Upper lobe of right lung (tissue), 1 donor: Measurements from ENCODE around the gene CFAP68. TPM values are rescaled to one million over a fixed set of nuclear protein-coding genes. Genes with fewer than 3 reads are reported as not detected.

Experiments used
- ATAC-seq: fragments of 200-7000 bp; cut with Tn5 transposase; one replicate; pipeline ENCODE4 v1.9.1; 2020; ENCODE audit warnings: mild to moderate bottlenecking, moderate library complexity
- DNase-seq: peaks from one replicate; pipeline ENCODE4 v3.0.0-alpha.2; 2020
- H3K27ac ChIP-seq: fragments of 200-600 bp; one replicate; pipeline ENCODE4 v1.8.0; 2022
- H3K27me3 ChIP-seq: fragments of 200-600 bp; one replicate; pipeline ENCODE4 v1.8.0; 2022; ENCODE audit warnings: mild to moderate bottlenecking
- H3K36me3 ChIP-seq: fragments of 200-600 bp; one replicate; pipeline ENCODE4 v1.8.0; 2022
- H3K4me1 ChIP-seq: fragments of 200-600 bp; one replicate; pipeline ENCODE4 v1.8.0; 2022
- H3K4me3 ChIP-seq: fragments of 200-600 bp; one replicate; pipeline ENCODE4 v1.8.0; 2022; ENCODE audit warnings: mild to moderate bottlenecking
- H3K9me3 ChIP-seq: fragments of 200-600 bp; one replicate; pipeline ENCODE4 v1.8.0; 2022
- intact Hi-C: fragments of 100-400 bp; cut with DNase I; formaldehyde crosslinking; loops from one replicate; pipeline ENCODE4 v1.11.0; 2022
- total RNA-seq: library from RNA; stranded (reverse); fragmentation: NEBNext Ultra II Directional; extraction: Animal tissue kit (Norgen Biotek cat#: 25700); gene quantifications from one replicate; pipeline ENCODE4 v1.2.1, GENCODE V29; 2021
- TF ChIP-seq, protein P1 (sequence below): fragments of 200-600 bp; IDR thresholded peaks from one replicate; pipeline ENCODE4 v1.8.0; 2022; ENCODE audit warnings: antibody characterized with exemption
- donor health status: DM: no; HTN: yes; CAD: no; lungs with severe emphysema.

CFAP68 gene
- total RNA-seq, 1 donor from 2014 or later: 20.0 TPM

- Histone ChIP-seq H3K27ac (no peak overlapping the region), H3K4me1 (no peaks in the 10 kb centered on the region), H3K4me3 (no peak overlapping the region), H3K9me3 (no peaks in the 10 kb centered on the region), H3K36me3 (no peaks in the 10 kb centered on the region), H3K27me3 (peaks cover 6% of the 10 kb centered on the region)
- DNase-seq (no peak), ATAC-seq (no peak)
- TF ChIP-seq, protein P1, sequence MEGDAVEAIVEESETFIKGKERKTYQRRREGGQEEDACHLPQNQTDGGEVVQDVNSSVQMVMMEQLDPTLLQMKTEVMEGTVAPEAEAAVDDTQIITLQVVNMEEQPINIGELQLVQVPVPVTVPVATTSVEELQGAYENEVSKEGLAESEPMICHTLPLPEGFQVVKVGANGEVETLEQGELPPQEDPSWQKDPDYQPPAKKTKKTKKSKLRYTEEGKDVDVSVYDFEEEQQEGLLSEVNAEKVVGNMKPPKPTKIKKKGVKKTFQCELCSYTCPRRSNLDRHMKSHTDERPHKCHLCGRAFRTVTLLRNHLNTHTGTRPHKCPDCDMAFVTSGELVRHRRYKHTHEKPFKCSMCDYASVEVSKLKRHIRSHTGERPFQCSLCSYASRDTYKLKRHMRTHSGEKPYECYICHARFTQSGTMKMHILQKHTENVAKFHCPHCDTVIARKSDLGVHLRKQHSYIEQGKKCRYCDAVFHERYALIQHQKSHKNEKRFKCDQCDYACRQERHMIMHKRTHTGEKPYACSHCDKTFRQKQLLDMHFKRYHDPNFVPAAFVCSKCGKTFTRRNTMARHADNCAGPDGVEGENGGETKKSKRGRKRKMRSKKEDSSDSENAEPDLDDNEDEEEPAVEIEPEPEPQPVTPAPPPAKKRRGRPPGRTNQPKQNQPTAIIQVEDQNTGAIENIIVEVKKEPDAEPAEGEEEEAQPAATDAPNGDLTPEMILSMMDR: no peak
- intact Hi-C loops: no loop called here
Observed at GRCh38 chr11:111908639-111909305, 29.4 kb downstream of the CFAP68 start.

DNA sequence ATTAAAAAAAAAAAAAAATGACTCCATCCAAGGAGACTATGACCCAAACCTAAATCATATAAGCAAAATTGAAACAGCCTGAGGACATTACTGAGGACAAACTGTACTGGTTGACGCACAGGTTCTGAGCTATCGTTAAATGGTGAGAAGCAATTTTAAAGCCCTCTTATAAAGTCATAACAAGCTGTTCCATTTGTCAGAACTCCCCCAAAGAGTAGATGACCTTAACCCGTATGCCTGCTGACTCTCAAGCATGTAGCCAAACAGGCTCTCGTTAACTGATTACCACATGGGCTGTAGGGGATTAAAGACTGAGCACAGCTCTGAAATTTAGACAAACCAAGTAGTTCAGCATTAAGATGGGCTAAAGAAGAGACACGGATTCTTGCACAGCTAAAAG, 30.0 kb downstream of the CFAP68 start:
- Histone ChIP-seq H3K27ac (no peak overlapping the region), H3K9me3 (no peaks in the 10 kb centered on the region), H3K36me3 (no peaks in the 10 kb centered on the region), H3K27me3 (peaks cover 6% of the 10 kb centered on the region), H3K4me1 (no peaks in the 10 kb centered on the region), H3K4me3 (peak overlapping the region; percentile 51)
- intact Hi-C loops: no loop called here
- TF ChIP-seq, protein P1: no peak
- DNase-seq: no peak
- no peak for ATAC-seq

GRCh38 chr11:111910676-111911562, 31.6 kb downstream of the CFAP68 start:
- peaks cover 6% of the 10 kb centered on the region for H3K27me3 ChIP-seq
- intact Hi-C loops: no loop called here
- ATAC-seq (peak; percentile 2), DNase-seq (no peak)
- H3K4me3 ChIP-seq: peak overlapping the region; percentile 51
- H3K36me3 ChIP-seq: no peaks in the 10 kb centered on the region
- TF ChIP-seq, protein P1: no peak
- H3K27ac ChIP-seq: peak overlapping the region; percentile 73
- H3K4me1 ChIP-seq: no peaks in the 10 kb centered on the region
- H3K9me3 ChIP-seq: no peaks in the 10 kb centered on the region

- ATAC-seq: peak; percentile 91
- Histone ChIP-seq H3K4me1 (no peaks in the 10 kb centered on the region), H3K4me3 (peak within 1 kb of the TSS; percentile 51), H3K27me3 (peaks cover 6% of the 10 kb centered on the region), H3K36me3 (no peaks in the 10 kb centered on the region), H3K27ac (peak within 1 kb of the TSS; percentile 73), H3K9me3 (no peaks in the 10 kb centered on the region)
- TF ChIP-seq, protein P1: no peak
- peak; percentile 78 for DNase-seq
- intact Hi-C loops: no loop called here
Observed at GRCh38 chr11:111911563-111912401, 32.4 kb downstream of the CFAP68 start, which contains the start of gene CRYAB. Gene CRYAB (minus strand): TSS chr11:111911770. CDS start chr11:111911724, 46 bp downstream.

GRCh38 chr11:111912535-111912934, 33.2 kb downstream of the CFAP68 start, which contains the start of gene HSPB2:
Gene HSPB2 (plus strand): TSS chr11:111912734. CDS start chr11:111912830, 96 bp downstream.
- no peaks in the 10 kb centered on the region for H3K9me3 ChIP-seq
- intact Hi-C loops: no loop called here
- DNase-seq: no peak
- H3K27me3 ChIP-seq: peaks cover 6% of the 10 kb centered on the region
- ATAC-seq: no peak
- H3K27ac ChIP-seq: peak within 1 kb of the TSS; percentile 73
- TF ChIP-seq, protein P1: no peak
- H3K4me3 ChIP-seq: peak within 1 kb of the TSS; percentile 51
- no peaks in the 10 kb centered on the region for H3K4me1 ChIP-seq
- H3K36me3 ChIP-seq: no peaks in the 10 kb centered on the region
